K562 treated with DMSO at 1 percent for 24 hours (cell line): Measurements from ENCODE around the gene MMP15. TPM values are rescaled to one million over a fixed set of nuclear protein-coding genes. Genes with fewer than 3 reads are reported as not detected.

ENCODE experiments used
- total RNA-seq: library from RNA; unstranded; fragments of 300-600 nt; gene quantifications from 2 replicates; pipeline ENCODE4 v1.2.3, GENCODE V29; 2022; ENCODE audit warnings: low read depth; ENCODE audit not compliant: insufficient read depth

MMP15 gene
- 13.8 and 14.0 TPM in 2 replicates for total RNA-seq

GRCh38 chr16:58025351-58026138, at the start of gene MMP15:
Gene MMP15, plus strand, starts transcription at chr16:58025754. Its CDS starts 597 bp downstream, at chr16:58026351.

DNA sequence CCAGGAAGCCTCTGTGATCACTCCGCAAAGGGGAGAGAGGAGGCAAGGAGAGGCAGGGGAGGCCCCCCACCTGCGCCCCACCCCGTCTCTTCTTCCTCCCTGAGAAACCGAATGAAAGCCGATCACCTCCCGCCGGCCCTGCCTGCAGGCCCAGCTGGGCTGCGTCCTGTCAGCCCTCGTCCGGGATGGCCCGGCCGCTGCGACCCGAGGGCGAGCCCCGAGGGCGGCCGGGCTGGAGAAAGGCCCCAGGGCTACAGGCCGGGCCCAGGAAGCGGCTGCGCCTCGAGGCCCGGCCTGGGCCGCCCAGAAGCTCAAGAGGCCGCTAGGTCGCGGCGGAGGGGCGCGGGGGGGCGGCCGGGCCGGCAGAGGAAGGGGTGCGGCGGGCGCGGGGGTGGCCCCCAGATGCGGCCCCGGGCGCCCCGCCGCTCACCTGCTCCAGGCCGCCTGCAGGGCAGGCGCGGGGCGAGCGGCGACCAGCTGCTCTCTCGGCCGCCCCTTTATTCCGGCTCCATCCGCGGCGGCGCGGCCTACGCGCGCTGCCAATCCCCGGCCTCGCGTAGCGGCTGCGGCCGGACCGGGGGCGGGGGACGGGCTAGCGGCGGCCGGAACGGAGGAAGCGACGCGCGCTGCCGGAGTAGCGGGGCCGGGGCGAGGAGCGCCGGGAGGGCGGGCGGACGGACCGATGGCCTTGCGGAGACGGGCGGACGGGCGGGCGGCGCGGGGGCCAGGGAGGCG, 25.4 kb upstream of the MMP15 start, which contains the start of gene ZNF319:
Gene ZNF319 (minus strand): TSS at position 702 of the 735 bp plus-strand sequence. CDS start 2,407 bp downstream, outside the sequence.

DNA sequence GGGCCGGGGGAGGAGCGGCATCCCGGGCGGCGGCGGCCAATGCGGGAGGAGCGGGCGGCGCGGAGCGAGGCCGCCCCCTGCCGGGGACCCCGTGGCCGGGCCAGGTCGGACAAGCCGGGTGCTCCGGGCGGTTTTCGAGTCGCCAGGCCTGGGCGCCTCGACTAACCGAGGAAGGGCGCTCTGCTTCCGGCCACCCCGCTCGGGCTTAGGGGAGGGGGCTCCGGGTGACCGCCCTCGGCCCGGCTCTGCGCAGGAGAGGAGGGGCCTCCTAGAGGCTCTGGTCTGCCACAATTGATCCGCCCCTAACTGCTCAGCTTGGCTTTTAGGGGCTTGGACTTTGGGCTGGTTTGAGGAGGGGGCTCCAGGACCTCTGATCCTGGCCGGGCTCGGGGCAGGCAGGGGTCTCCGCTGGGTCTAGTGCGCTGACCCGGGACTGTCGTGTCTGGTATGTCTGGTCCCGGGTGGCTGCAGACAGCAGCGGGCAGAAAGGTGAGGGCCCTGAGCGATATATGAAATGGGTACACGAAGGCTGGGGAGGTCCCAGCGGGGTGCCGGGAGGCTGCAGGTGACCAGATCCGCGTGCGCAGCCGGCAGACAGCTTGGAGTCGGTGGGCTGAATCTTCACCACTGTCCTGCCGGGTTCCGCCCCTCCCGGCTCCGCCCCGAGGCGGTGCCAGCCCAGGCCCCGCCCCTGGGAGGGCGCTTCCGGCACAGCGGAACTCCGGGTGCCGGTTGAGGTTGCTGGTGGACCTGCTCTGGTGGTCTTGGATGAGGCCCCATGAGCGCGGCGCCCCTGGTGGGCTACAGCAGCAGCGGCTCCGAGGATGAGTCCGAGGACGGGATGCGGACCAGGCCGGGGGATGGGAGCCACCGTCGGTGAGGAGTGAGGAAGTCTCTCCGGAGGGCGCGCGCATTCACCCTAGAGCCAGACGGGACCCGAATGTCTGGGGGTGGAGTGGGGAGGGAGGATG, 24.6 kb upstream of the MMP15 start, which contains the start of gene USB1:
Gene USB1 (plus strand): TSS at position 702 of the 971 bp plus-strand sequence. CDS start 77 bp downstream, at position 779.

Other genes with a start within 250 kb of the MMP15 start
- gene KIFC3, start 223.3 kb upstream of the MMP15 start, total RNA-seq, result 70.4 and 87.2 TPM in 2 replicates
- gene CNGB1, start 54.6 kb upstream of the MMP15 start, total RNA-seq, result not detected in 2 replicates
- gene ZNF319, start 25.1 kb upstream of the MMP15 start, total RNA-seq, result 11.2 and 16.3 TPM in 2 replicates
- gene USB1, start 24.3 kb upstream of the MMP15 start, total RNA-seq, result 93.4 and 98.8 TPM in 2 replicates
- 63.4 and 75.8 TPM in 2 replicates for gene CFAP20, start 103.6 kb downstream of the MMP15 start, total RNA-seq
- gene CSNK2A2, start 172.4 kb downstream of the MMP15 start, total RNA-seq, result 88.2 and 92.1 TPM in 2 replicates